ENCODE data around the gene SFTA2.

Gene SFTA2

GRCh38 chr6:30889921-30890645 lies 41.9 kb downstream of the SFTA2 start:
- DNase-seq (ENCODE audit: low spot score), result no peak

GRCh38 chr6:30889496-30889885 lies 42.5 kb downstream of the SFTA2 start:
- no peak for DNase-seq (ENCODE audit: low spot score)

- no peak for DNase-seq (ENCODE audit: low spot score)
Measured at GRCh38 chr6:30888816-30889495, 43.0 kb downstream of the SFTA2 start.

- DNase-seq (ENCODE audit: low spot score), result no peak
Measured at GRCh38 chr6:30887901-30888815, 43.8 kb downstream of the SFTA2 start.

- no peak for DNase-seq (ENCODE audit: low spot score)
Measured at GRCh38 chr6:30886897-30887255, 45.1 kb downstream of the SFTA2 start.

- DNase-seq (ENCODE audit: low spot score), result no peak
Measured at GRCh38 chr6:30885999-30886896, 45.7 kb downstream of the SFTA2 start.

- DNase-seq (ENCODE audit: low spot score), result no peak
Measured at GRCh38 chr6:30885481-30885998, 46.4 kb downstream of the SFTA2 start.

- peak; percentile 19 for DNase-seq (ENCODE audit: low spot score)
Measured at GRCh38 chr6:30884521-30885480, 47.2 kb downstream of the SFTA2 start.

GRCh38 chr6:30883685-30884520 lies 48.1 kb downstream of the SFTA2 start, which contains the start of gene DDR1:
Gene DDR1 (plus strand): TSS chr6:30884519. CDS start chr6:30888730, 4,211 bp downstream.
- peak; percentile 6 for DNase-seq (ENCODE audit: low spot score)

GRCh38 chr6:30882759-30883684 lies 48.9 kb downstream of the SFTA2 start:
- DNase-seq (ENCODE audit: low spot score), result no peak

GRCh38 chr6:30882204-30882758 lies 49.7 kb downstream of the SFTA2 start:
- no peak for DNase-seq (ENCODE audit: low spot score)

GRCh38 chr6:30881392-30882203 lies 50.4 kb downstream of the SFTA2 start:
- DNase-seq (ENCODE audit: low spot score), result no peak

All from activated CD4-positive, alpha-beta T cell treated with anti-CD3 and anti-CD28 coated beads, Interleukin-2, Interleukin-4, amounts not matched to agents 100 ng/mL and 50 ng/mL, durations not matched to agents 16 hours and 8 hours (primary cell).